Fibroblast of pulmonary artery (primary cell): ENCODE measurements around the gene BLOC1S5.
A peak's percentile ranks its signal among the peaks of the same experiment; 100 is the strongest.

Experiments
- DNase-seq: peaks from one replicate; pipeline ENCODE4 v3.0.0-alpha.2; 2010; ENCODE audit warnings: low read depth
- H3K4me3 ChIP-seq: replicated peaks from 2 replicates; pipeline ENCODE4 v1.5.1; 2011; ENCODE audit warnings: low read depth, mild to moderate bottlenecking, control low read depth, low read length, moderate library complexity
- TF ChIP-seq, protein P1 (sequence below): IDR thresholded peaks from 2 replicates; pipeline ENCODE4 v1.5.1; 2011; ENCODE audit warnings: mild to moderate bottlenecking, control low read depth, low read length, inconsistent platforms; ENCODE audit errors: missing control alignments

The BLOC1S5 gene

DNA sequence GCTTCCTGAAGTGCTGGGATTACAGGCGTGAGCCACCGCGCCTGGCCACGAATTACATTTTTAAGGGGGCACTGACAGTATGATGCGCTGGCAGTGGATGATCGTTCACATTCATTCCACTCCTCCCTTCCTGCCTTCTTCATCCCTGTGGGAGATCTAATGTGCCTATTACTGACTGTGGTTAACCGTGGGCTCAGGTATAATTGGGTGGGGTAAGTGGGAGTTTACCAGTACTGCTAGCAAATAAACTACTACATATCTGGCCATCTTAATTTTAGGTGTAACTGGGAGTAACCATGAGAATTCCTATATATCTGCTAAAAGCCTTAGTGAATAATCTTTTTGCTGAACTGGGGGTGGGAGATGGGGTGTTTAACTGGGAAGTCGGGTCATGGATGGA is 6.5 kb upstream of the BLOC1S5 start:
- TF ChIP-seq, protein P1, sequence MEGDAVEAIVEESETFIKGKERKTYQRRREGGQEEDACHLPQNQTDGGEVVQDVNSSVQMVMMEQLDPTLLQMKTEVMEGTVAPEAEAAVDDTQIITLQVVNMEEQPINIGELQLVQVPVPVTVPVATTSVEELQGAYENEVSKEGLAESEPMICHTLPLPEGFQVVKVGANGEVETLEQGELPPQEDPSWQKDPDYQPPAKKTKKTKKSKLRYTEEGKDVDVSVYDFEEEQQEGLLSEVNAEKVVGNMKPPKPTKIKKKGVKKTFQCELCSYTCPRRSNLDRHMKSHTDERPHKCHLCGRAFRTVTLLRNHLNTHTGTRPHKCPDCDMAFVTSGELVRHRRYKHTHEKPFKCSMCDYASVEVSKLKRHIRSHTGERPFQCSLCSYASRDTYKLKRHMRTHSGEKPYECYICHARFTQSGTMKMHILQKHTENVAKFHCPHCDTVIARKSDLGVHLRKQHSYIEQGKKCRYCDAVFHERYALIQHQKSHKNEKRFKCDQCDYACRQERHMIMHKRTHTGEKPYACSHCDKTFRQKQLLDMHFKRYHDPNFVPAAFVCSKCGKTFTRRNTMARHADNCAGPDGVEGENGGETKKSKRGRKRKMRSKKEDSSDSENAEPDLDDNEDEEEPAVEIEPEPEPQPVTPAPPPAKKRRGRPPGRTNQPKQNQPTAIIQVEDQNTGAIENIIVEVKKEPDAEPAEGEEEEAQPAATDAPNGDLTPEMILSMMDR = no peak
- no peak overlapping the region for H3K4me3 ChIP-seq
- no peak for DNase-seq

DNA sequence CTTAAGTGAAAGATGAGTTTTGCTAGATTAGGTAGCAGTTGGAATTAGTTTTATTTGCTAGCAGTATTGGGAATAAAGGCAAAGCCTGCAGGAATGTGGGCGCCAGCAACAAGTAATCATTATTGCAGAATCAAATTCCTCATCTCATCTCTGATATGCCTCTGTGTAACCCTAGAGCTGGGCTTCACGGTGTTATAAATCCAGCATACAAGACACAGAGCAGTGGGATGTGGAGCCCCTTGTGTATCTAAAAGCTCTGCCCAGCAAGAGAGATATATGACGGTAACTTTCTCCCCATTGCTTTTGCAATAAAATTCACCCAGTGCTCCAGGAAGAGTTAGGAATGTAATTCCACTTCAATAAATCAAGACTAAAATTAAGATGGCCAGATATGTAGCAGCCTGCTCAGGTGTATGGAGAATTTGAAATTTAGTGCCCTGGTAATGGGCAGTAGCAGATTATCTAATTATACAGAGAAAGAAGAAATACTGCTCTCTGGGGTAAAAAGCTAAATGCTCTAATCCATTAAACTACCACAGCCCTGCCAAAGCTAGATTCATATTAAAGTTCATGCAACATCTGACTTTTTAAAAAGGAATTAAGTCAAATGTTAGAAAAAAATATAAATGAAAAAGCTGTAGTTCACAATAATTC is 5.6 kb upstream of the BLOC1S5 start:
- no peak overlapping the region for H3K4me3 ChIP-seq
- TF ChIP-seq, protein P1 = no peak
- DNase-seq = no peak

DNA sequence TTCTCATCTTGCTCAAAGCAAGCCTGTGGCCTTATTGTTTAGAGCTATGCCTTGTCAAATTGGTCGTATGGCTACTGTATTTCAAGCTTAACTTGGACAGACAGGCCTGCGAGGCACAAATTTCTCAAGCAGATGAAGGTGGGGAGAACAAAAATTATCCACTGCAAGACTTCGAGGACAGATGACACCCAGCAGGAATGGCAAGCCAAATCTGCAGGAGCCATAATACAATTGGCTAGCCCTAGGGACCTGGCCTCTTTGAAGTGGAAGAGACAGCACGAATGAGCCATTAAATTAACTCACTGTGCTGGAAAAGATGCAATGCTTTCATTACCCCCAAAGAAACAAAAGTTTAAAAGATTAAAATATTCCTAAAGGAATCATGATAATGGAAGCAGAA is 5.0 kb upstream of the BLOC1S5 start:
- TF ChIP-seq, protein P1 = no peak
- DNase-seq = no peak
- no peak overlapping the region for H3K4me3 ChIP-seq

DNA sequence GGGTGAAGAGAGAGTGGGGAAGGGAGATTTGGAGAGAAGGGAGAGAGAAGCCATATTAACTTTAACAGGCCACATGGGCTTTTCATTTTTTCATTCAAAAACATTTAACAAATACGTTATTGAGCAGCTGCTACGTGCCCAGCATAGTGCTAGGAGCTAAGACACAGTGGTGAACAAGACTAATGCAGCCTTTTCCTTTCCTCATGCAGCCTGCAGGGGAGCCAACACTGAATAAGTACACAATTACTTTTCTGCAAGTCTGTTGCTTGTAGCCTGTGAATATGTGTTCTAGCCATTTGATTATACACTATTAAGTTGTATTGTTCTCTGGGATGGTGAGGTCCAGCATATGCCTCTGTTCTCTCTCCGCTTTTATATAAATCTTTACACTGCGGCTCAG is 1.9 kb upstream of the BLOC1S5 start:
- no peak for DNase-seq
- TF ChIP-seq, protein P1 = peak; percentile 11
- no peak overlapping the region for H3K4me3 ChIP-seq

DNA sequence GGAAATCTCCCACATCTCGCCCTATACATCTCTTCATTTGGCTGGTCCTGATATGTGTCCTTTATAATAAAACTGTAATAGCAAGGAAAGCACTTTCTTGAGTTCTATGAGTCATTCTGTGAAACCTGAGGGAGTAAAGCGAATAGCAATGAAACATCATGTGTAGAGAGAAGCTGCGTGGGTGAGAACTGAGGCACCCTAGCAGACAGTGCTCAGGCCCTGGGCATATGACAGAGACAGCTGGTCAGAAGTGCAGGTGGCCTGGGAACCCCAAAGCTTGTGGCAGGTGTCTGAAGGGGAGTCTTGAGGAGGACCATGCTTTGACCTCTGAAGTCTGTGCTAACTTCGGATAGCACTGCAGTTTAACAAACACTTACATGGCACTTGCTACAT is 1.3 kb upstream of the BLOC1S5 start:
- TF ChIP-seq, protein P1 = no peak
- H3K4me3 ChIP-seq = no peak overlapping the region
- no peak for DNase-seq

DNA sequence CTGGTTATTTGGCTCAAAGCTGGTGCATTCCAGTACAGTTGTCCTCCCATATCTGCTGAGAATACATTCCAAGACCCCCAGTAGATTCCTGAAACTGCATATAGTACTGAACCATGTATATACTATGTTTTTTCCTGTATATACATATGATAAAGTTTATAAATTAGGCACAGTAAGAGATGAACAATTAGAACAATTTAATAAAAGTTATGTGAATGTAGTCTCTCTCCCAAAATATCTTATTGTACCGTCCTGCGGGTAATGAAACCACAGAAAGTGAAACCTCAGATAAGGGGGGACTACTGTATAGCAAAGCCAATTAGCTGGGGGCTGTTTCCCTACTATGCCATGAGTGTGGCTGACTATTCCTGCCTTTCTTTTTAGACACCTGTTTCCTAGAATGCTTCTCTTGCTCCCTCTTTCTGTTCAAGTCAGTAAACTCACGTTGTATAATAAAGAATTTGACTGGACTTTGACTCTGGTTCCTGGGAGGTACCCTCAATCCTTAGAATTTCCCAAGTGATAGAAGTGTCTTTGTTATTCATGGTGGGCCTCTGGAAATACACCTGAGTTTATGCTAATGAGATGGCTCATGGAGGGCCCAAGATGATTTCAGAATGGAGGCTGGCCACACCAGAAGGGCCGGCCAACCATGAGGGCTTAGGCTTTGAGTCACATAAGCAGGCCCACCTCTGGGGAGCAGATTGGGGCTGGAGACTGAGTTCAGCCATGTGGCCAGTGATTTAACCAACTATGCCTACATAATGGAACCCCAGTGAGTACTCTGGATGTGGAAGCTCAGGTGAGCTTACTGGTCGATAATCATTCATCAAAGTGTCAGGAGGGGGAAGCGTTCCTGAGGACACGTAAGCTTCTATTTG is 689 bp upstream of the BLOC1S5 start:
- DNase-seq = no peak
- TF ChIP-seq, protein P1 = no peak
- H3K4me3 ChIP-seq = peak overlapping the region; percentile 98
